NT2/D1 (cell line): ENCODE data around the gene FRS3.

Experiments
- SUZ12 ChIP-seq: IDR thresholded peaks from 2 replicates; pipeline ENCODE4 v1.6.1; 2011; ENCODE audit not compliant: insufficient read length, insufficient read depth; ENCODE audit errors: extremely low read depth
- YY1 ChIP-seq: IDR thresholded peaks from 2 replicates; pipeline ENCODE4 v1.6.1; 2011; ENCODE audit not compliant: insufficient read length, insufficient read depth
- ZNF274 ChIP-seq: IDR thresholded peaks from 2 replicates; pipeline ENCODE4 v1.6.1; 2011; ENCODE audit warnings: mild to moderate bottlenecking, low read depth, low read length

DNA sequence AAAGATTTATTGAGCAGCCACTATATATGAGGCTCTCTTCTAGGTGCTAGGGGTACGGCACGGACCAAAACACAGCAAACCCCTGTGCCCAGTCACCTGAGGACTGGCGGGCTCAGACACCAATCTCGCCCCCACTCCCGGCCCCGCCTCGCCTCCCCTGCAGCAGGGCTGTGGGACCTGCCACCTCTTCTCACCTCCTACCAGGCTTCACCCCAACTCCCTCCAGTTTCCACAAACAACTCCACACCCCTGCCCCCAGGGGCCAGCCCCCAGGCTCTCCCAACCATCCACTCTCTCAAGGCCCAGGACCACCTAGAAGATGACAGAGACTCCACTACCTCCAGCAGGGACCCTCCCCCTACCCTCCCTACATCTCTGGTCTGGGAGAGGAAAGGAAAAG lies 50.7 kb downstream of the FRS3 start:
- TF ChIP-seq ZNF274: no peak
- no peak for TF ChIP-seq YY1
- TF ChIP-seq SUZ12: no peak
